Fibroblast of peridontal ligament (primary cell): ENCODE data around the gene LRRN4CL.
"Not testable (repeated sequence)": the region's sequence is repeated elsewhere in the genome, so short reads cannot be mapped to it uniquely, and the experiment has no call there.

ENCODE experiments used
- DNase-seq: peaks from one replicate; pipeline ENCODE4 v3.0.0-alpha.2; 2010; ENCODE audit errors: extremely low read depth

The LRRN4CL gene

GRCh38 chr11:62689421-62690183, at the start of gene LRRN4CL:
LRRN4CL (minus strand) TSS chr11:62689530; CDS start chr11:62688508, 1,022 bp downstream.
- peak; percentile 98 for DNase-seq

GRCh38 chr11:62737196-62737595, 47.9 kb upstream of the LRRN4CL start:
- DNase-seq, result no peak

- peak; percentile 54 for DNase-seq
These were observed 43.5 kb upstream of the LRRN4CL start for GRCh38 chr11:62732830-62733229.

GRCh38 chr11:62730076-62730475, 40.7 kb upstream of the LRRN4CL start:
- DNase-seq, result not testable (repeated sequence)

GRCh38 chr11:62728171-62728988, 39.0 kb upstream of the LRRN4CL start, which contains the start of gene TTC9C:
TTC9C (plus strand) TSS chr11:62728486; CDS start chr11:62728849, 363 bp downstream.
- DNase-seq, result peak; percentile 79

- peak; percentile 99 for DNase-seq
These were observed 38.5 kb upstream of the LRRN4CL start for GRCh38 chr11:62727872-62728170.

GRCh38 chr11:62727165-62727871, 38.0 kb upstream of the LRRN4CL start, which contains the start of gene HNRNPUL2:
HNRNPUL2 (minus strand) TSS chr11:62727457; CDS start chr11:62727156, 301 bp downstream.
- peak; percentile 99 for DNase-seq

- DNase-seq, result no peak
These were observed 37.5 kb upstream of the LRRN4CL start for GRCh38 chr11:62726915-62727164.

GRCh38 chr11:62726156-62726914, 37.0 kb upstream of the LRRN4CL start:
- no peak for DNase-seq

- no peak for DNase-seq
These were observed 36.3 kb upstream of the LRRN4CL start for GRCh38 chr11:62725646-62726045.

- no peak for DNase-seq
These were observed 34.8 kb upstream of the LRRN4CL start for GRCh38 chr11:62724171-62724570.

- DNase-seq, result no peak
These were observed 32.7 kb upstream of the LRRN4CL start for GRCh38 chr11:62721994-62722393.

GRCh38 chr11:62719302-62719978, 30.1 kb upstream of the LRRN4CL start:
- DNase-seq, result no peak

- DNase-seq, result no peak
These were observed 27.5 kb upstream of the LRRN4CL start for GRCh38 chr11:62716816-62717215.

- no peak for DNase-seq
These were observed 26.9 kb upstream of the LRRN4CL start for GRCh38 chr11:62716206-62716605.

GRCh38 chr11:62715150-62716130, 26.1 kb upstream of the LRRN4CL start:
- DNase-seq, result no peak

- no peak for DNase-seq
These were observed 24.0 kb upstream of the LRRN4CL start for GRCh38 chr11:62713343-62713742.

GRCh38 chr11:62712861-62713260, 23.5 kb upstream of the LRRN4CL start:
- DNase-seq, result no peak

- DNase-seq, result no peak
These were observed 23.0 kb upstream of the LRRN4CL start for GRCh38 chr11:62712276-62712812.

GRCh38 chr11:62710001-62710345, 20.6 kb upstream of the LRRN4CL start:
- peak; percentile 51 for DNase-seq
